OCI-M1 (cell line): ENCODE data around the gene RPN1.

Experiments
- DNase-seq: peaks from one replicate; lab custom pipeline; 2025; lab: John Stamatoyannopoulos, UW

RPN1 gene

GRCh38 chr3:128648940-128649663, 1.5 kb downstream of the RPN1 start:
- no peak for DNase-seq

DNA sequence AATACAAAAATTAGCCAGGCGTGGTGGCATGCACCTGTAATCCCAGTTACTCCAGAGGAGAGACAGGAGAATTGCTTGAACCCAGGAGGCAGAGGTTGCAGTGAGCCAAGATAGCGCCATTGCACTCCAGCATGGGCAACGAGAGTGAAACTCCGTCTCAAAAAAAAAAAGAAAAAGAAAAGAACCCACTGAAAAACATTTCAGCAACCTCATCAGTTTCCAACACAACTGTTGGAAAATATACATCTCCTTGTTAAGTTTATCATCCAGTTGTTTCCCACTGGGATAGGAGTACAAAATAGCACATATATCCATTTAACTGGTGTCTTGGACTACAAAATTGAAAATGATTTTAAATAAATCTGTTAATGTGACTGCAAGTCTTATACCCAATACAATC, 2.2 kb downstream of the RPN1 start:
- no peak for DNase-seq

DNA sequence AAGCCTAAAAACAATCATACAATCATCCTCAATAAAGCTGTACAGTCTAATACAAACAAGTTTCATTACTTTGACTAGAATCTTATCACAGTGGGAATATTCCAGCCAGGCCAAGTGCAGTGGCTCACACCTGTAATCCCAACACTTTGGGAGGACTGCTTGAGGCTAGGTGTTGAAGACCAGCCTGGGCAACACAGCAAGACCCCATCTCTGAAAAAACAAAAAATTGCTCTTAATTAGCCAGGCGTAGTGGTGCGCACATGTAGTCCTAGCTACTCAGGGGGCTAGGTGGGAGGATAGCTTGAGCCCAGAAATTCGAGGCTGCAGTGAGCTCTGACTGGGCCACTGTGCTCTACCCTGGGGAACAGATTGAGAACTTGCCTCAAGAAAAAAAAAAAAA, 3.3 kb downstream of the RPN1 start:
- no peak for DNase-seq

- DNase-seq: no peak
Measured at GRCh38 chr3:128634075-128634611, 16.5 kb downstream of the RPN1 start.

GRCh38 chr3:128632301-128632700, 18.3 kb downstream of the RPN1 start:
- no peak for DNase-seq

DNA sequence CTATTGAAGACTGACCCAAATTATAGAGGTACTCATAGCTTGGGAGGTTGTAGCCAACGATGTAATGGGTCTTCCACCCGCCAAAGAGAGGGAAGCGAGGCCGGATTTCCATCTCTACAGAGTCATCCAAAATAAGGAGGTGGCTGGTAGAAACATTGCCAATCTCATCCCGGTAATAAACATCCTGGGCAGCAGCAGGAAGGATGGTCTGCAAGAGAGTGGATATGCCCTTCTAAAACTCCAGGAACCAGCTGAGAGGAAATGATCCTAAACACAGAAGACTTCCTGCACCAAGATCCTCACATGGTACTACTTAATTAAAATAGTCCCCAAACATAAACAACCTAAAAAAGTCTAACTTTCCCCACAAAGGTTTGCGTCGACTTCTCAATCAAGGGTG, 20.7 kb downstream of the RPN1 start:
- DNase-seq: no peak

GRCh38 chr3:128625409-128625945, 25.1 kb downstream of the RPN1 start:
- DNase-seq: no peak

GRCh38 chr3:128624526-128625138, 26.0 kb downstream of the RPN1 start:
- no peak for DNase-seq

DNA sequence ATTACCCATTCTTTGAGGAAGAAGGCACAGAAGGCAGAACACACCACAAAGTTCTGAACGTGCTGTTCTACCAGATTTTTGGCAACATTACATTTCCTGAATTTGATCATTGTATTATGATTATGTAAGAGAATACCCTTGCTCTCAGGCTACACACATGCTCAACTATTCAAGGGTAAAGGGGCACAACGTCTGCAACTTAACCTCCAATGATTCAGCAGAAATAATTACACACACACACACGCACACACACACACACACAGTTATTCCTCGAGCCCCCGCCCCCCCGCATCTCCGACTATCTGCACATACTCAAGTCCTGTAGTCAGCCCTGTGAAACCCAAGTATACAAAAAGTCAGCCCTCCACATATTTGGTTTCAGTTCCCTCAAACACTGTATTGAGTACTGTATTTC, 26.8 kb downstream of the RPN1 start:
- DNase-seq: no peak

GRCh38 chr3:128621931-128622330, 28.7 kb downstream of the RPN1 start:
- no peak for DNase-seq

- no peak for DNase-seq
Measured at GRCh38 chr3:128621234-128621633, 29.4 kb downstream of the RPN1 start.

DNA sequence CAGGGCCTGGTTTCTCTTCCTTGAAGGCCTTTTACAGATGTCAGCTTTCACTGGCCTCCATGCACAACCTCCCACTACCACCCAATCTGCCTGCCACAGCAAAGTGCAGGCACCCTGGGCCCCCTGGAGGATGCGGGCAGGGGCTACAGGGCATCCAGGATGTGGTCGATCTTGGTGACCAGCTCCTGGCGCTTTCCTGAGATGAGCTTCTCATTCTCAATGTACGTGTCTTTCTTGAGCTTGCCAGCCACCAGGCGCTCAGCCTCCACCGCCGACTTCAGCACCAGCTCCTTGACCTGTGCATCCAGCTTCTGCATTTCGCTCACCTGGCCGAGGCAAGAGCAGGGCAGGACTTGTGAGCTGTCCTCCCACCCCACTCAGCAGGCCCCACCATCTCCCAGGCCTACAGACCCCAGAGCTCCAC, 30.3 kb downstream of the RPN1 start:
- no peak for DNase-seq

DNA sequence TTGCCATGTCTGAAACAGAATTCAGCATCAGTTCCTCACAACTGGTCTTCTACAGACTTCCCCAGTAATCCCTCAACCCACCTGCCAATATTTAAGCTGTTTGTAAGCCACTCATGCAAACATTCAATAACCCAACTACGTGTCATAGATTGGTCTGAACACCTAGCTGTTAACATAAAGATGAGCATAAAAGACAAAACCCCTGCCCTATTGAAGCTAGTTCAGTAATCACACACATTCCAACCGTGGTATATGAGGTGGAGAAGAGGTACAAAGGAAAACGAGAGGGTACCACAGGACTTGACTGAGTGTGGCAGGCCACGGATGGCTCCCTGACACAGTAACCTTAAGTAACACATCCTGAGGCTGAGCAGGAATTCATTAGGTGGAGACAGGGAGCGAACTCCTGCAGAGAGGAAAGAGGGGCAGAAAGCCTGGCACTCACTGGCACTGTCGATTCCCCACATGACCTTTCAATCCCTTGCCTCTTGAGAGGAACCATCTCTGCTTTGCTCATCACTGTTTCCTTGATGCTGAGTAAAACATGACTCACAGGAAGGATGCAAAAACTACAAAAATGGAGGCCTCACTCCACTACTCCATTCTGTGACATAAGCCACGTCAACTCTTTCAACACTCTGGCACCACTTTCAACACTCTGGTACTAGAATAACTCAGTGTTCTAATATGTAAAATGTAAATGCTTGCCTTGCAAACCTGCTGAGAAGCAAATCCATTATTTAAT, 31.3 kb downstream of the RPN1 start:
- DNase-seq: no peak

DNA sequence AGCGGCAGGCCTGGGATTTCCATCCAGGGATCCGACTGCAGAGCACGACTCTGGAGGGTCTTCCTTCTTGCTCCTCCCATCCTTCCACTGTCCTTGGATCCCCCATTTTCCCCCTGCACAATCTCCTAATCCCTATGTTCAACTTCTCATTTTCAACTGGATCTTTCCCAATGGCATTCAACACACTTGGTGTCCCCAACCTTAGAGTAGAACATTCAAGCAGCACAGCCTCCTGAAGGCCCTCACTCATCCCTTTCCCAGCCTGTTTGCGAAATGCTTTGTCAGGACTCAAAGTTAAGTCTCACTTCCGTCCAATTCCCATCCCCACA, 32.3 kb downstream of the RPN1 start:
- DNase-seq: no peak

DNA sequence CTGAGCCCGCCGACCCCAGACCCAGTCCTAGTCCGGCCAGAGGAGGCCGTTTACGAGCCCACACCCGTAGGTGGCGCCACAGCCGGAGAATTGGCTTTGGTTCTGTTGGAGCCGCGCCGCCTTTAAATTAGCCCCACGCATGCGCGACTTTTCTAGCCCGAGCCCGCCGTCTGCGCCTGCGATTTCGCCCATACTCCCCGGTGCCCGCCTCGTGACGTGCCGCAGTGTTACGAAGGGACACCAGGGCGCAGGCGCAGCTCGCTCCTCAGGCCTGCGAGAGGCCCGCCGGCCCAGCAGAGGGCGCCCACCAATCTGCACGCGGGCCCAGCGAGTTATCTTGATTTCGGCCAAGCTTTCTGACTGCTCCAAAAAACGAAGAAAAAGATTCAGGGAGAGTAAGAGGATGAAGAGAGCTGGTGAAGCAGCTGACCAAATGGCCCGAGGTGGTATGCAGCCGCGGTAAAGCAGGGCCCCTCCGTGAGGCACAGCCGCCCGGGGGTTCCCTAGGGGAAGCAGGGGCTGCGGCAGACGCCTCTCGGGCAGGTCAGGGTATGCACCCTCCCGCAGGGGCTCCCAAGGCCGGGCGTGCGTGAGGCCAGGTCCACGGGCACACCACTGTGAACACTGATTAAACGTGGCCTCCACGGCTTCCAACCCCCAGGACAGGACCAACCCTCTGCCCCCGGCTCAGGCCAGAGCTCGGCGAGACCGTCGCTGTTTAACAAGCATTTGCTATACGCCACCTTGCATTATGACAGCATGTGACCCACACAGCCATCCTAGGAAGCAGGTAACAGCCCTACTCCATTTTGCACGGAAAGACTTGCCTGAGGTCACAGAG, 32.8 kb downstream of the RPN1 start:
- peak; percentile 98 for DNase-seq

DNA sequence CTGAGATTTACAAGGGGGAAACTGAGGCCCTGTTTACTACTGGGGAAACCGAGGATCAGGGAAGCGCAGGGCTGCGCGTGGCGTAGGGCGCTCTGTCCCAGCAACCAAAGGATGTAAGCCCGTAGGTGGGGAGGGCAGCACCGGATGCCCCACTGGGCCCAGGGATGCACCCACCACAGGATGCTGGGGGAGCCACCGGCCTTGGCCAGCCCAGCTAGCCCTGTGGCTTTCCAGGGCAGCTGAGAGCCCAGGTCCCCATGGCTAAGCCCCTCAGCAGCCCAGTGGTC, 33.4 kb downstream of the RPN1 start:
- DNase-seq: no peak

GRCh38 chr3:128616516-128617269, 33.9 kb downstream of the RPN1 start:
- no peak for DNase-seq

DNA sequence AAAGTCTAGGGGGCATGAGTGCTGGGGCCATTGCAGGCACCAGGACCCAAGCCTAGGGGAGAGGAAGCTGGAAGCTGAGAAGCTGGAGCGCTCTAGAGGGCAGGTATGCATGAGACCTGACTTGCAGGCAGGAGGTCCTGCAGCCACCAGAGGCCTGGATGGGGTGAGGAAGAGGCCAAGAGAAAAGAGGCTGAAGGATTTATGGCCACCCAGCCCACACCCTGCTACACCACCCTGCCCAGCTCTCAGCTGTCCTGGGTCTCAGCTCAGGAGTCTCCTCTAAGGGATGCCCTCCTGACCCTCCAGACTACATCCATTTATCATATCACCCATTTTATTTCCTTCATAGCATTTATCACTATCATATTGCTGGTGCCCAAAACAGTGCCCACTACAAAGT, 36.5 kb downstream of the RPN1 start:
- no peak for DNase-seq

- DNase-seq: no peak
Measured at GRCh38 chr3:128613083-128613829, 37.4 kb downstream of the RPN1 start.

GRCh38 chr3:128610451-128611070, 40.1 kb downstream of the RPN1 start:
- DNase-seq: no peak
